Hepatic stellate cell (primary cell): ENCODE measurements around the gene ABL1.
"Not testable (repeated sequence)": the region's sequence is repeated elsewhere in the genome, so short reads cannot be mapped to it uniquely, and the experiment has no call there.

Experiments
- DNase-seq: peaks from one replicate; pipeline ENCODE4 v3.0.0; 2011; ENCODE audit warnings: low spot score

Gene ABL1

DNA sequence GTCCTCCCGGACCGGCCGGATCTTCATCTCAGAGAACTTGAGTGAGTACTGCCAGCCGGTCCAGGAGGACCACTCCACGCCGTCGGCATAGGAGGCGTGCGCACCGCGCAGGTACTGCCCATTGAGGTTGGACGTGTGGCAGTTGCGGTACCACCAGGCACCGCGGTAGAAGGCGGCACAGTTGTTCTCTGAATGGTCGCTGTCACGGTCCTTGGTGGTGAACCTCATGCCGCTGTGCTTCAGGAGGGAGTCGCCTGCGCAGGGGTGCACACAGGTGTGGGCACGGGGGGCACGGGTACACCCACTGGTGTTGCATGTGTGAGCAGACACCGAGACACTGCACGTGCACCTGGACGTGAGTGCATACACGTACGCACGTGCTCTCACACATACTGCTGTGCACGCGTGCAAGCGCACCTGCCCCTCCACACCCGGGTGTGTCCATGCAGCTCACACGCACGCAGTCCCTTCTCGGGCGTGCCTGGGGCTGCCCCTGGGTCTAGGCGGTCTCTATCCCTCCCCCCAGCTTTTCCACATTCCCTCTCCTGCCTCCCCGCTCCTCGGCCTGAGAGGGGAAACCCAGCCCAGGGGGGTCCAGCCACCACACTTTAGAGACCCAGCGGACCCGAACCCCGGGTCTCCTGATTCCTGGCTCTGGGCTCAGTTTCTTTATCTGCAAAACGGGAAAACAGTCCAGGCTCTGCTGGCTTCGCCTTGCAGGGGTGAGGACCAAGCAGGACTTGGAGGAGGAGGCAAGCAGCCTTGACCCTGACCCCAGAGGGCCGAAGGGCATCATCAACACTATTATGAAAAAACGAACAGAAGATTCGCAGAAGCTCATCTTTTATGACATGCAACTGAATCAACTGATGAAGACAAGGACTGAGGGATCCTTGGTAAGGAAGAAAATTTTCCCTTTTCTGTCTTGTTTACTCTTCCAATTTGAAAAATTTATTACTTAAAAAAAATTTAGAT is 69.3 kb downstream of the ABL1 start:
- no peak for DNase-seq

DNA sequence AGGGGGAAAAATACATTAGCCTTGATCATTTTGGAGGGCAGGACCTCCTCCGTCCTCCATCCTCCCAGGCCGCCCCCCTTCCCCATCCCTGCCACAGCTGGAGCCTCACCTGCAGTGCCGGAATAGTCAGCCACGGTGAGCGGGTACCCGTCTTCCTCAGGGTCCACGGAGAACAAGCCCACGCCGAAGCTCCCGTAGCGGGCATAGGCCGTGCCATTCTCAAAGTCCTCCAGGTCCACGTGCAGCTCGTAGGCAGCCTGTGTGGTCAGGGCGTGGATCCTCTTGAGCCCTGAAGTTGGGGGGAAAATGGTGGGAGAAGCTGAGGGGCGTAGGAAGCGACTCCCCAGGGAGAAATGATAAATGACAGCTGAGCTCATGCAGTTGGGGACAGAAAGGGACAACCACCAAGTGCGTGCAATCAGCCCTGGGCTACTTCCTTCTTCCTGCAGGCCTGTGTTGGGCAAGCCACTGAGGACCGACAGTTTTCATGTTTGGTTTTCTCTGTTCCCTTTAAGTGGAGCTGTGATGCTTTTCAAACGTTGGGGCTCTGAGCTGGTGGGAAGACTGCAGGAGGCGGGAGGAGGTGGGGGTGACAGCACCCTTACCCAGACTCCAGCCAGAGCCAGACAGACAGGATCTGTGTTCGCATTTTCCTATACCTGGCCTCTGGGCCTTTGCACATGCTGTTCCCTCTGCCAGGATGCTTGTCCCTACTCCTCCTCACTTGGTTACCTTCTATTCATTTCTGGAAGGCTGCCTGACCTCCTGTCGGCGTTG is 70.3 kb downstream of the ABL1 start:
- no peak for DNase-seq

DNA sequence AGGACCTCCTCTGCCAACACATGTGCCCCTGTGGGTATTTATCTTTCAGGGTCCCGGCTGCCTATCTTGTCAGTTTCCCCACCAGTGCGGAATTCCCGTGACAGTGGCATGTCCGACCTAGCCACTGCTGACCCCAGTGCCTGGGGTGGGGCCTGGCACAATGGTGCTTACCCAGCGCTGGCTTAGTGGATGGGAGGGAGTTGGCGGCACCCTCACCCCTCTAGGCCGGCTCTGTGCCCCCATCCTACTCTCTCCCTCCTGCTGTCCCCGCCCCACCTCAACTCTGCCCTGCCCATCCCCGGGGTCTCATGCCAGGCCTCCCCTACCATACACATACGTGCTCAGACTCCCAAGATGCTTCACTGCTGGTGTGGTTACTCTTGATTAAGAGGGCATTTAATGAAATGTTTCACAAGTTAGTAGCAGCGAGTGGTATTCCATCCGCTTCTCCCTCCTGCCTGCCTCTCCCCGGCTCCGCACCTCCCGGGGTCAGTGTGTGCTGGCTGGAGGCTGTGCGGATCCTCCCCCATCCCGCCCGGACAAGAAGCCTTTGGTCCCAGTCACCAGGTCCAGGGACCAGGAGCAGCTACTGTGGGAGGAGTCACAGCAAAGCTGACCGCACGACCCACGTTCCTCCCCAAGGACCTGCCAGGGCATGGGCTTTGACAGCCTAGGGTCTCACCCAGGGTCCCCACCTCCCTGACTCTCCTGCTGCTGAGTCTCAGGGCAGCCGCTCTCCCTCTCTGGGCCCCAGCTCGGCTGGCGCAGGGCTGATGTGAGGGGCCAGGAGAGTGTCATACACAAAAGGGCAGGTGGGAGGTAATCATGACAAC is 71.1 kb downstream of the ABL1 start:
- DNase-seq: no peak

DNA sequence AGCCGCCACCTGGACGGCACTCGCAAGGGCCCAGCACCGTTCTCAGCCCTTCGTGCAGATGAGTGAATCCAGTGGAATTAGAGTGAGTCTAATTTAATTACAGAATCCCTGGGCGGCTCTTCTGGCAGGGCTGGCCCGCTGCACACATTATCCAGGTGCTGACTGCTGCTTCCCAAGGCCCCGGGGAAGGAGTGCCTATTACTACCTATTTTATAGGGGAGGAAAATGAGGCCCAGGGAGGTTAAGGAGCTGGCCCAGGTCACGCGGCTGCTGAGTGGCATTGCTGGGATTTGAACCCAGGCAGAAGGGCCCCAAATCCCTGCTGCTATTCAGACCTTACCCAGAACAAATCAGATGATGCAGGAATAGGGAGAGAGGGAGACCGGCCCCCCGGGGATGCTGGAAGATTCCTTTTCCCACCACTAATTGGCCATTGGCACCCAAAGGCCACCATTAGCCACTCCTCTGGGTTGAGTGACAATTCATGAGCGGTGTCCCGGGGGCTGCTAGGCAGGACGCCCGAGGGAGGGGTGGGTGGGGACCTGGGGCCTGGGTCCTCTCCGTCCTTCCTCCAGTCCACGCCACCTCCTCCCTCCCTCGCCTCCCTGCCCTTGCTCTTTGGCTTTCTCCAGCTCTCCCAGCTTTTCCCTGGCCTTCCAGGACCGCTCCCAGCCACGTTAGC is 71.8 kb downstream of the ABL1 start:
- no peak for DNase-seq

DNA sequence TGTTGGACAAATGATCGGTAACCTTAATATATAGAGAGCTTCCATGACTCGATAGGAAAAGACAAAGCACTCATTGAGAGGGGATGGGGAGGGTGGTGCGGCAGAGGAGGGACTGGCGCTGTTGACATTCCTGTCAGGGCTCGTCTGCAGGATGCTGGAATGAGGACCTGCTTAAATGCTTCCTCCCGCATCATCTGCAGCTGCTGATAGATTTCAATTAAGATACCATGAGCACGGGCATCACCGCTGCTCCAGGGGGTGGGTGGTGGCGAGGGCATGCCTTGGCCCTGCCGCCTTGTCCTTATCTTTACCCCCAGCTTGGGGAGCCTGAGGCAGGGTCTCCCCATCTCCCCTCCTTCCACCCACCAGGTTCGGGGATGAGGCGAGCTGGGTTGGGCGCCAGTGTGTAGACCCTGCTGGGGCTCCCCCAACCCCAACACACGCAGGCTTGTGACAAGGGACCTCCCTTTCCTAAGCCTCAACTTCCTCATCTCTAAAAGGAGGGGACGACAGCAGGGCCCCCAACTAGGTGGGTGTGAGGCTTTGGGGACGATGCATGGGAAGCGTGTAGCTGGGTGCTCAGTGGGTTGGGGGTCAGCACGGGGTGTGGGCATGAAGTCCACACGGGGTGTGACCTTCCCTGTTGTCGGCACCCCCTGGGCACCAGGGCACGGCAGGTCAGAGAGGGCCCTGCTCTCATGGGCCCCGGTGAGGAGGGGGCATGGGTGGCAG is 73.3 kb downstream of the ABL1 start:
- no peak for DNase-seq

DNA sequence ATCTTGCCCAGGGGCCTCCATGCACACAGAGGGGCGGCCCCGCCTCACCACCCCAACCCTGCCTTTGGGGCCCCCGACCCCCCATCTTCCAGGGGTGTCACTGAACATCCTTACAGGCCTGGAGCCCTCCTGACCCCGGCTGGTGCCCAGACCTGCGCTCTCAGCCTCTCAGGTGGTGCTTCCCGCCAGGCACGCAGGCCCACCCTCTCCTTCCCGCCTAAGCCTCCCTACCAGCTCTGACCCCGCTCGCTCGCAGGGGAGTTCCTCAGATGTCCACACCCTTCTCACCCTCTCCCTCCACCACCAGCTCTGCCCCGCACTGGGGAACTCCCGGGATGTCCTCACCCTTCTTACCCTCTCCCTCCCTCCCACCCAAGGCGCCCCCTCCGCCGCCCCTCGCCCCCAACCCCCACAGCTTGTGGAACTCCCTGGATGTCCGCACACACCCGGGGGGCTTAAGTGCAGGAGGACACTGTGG is 73.9 kb downstream of the ABL1 start:
- no peak for DNase-seq

DNA sequence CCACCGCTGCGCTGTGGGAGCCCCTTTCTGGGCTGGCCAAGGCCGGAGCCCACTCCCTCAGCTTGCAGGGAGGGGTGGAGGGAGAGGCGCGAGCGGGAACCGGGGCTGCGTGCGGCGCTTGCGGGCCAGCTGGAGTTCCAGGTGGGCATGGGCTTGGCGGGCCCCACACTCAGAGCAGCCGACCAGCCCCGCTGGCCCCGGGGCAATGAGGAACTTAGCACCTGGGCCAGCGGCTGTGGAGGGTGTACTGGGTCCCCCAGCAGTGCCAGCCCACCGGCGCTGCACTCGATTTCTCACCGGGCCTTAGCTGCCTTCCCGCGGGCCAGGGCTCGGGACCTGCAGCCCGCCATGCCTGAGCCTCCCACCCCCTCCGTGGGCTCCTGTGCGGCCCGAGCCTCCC is 75.0 kb downstream of the ABL1 start:
- DNase-seq: not testable (repeated sequence)

DNA sequence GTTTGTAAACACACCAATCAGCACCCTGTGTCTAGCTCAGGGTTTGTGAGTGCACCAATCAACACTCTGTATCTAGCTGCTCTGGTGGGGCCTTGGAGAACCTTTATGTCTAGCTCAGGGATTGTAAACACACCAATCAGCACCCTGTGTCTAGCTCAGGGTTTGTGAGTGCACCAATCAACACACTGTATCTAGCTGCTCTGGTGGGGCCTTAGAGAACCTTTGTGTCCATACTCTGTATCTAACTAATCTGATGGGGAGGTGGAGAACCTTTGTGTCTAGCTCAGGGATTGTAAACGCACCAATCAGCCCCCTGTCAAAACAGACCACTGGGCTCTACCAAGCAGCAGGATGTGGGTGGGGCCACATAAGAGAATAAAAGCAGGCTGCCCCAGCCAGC is 75.6 kb downstream of the ABL1 start:
- not testable (repeated sequence) for DNase-seq

DNA sequence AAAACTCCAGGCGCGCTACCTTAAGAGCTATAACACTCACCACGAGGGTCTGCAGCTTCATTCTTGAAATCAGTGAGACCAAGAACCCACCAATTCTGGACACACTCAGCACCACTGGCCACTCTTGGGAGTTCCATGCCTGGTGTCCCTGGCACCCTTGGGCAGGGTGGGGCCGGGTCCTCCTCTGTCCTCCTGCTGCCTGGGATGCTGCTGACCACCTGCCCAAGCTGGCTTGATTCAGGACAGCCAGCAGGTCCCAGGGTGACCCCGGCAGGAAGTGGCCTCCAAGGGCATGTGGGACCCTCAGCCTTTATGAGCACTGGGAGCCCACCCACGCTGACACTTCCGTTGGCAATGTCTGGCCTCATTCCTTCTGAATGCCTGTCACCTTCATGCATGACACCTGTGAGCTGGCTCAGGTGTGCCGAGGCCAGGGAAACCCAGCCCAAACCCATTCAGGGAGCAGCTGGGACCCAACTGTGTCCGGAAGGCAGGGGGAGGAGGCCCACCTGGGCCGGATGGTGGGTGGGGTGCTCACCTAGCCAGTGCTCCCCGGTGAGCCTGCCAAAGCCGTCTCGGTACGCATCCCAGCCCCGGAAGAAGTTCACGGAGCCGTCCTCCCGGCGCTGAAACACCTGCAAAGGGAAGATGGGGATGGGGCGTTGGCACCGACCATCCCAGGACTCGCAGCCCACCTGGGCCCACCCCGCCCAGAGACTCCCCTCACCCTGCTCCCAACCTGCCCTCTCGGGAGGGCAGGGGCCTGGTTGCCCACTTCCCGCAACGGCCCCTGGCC is 76.4 kb downstream of the ABL1 start:
- DNase-seq: no peak

DNA sequence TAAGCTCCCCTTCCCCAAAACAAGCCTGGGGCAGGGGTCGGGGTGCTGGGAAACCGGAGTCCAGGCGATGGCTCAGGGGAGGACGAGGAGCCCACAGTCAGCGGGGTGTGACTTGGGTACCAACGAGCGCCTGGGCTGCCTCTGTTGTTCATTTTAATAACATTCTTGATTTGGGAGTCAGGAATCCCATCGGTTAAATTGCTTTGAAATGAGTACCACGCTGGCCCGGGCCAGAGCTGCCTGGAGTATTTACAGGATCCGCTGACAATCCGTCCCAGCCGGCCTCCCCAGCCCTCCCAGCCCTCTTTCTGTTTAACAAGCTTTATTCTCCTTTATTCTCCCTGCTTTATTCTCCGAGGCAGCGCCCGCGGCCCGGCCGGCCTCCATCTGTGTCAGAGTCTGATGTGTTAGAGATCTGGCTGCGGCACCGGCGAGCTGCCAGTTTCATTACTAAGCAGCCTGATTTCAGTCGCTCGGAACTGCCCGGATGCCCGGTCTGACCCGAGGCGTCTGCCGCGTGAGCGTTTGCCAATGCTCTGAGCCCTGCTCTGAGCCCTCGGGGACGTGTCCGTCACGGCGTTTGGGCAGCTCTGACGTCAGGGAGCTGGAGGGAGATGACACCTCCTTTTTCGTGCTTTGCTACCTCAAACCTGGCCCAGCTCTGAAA is 78.0 kb downstream of the ABL1 start:
- peak; percentile 60 for DNase-seq

DNA sequence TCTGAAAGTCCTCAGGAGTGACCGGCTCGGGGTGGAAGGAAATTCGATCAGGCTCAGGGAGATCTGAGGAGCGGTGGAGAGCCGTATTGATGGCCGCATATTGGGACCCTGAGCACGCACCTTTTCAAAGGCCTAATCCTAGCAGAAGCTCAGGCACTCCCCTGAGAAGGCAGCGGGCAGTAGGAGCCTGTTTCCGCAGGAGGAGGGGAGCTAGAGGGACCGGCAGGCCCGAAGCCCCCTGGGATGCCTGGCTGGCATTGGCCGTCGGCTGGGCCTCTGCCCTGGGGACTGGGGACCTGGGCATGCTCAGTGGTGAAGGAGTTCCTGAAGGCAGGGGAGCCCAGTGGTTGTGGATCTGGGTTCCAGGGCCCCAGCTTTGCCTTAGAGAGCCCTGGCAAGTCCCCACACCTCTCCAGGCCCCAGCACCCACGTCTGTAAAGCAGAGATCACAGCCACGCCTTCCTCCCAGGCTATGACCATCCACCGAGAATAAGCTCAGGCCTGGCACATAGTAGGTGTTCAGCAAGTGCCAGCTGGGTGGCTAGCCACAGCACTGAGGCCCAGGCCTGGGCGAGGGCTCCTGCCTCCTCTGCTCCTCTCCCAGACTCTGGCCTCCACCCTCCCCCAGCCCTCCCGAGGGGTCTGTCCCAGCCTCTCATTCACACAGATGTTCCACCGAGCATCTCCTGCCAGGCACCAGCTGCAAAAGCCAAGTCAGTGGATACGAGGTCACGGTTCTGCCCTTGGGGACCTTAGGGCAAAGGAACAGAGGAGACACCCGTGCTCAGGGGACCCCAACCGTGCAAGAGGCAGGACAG is 78.8 kb downstream of the ABL1 start:
- no peak for DNase-seq

DNA sequence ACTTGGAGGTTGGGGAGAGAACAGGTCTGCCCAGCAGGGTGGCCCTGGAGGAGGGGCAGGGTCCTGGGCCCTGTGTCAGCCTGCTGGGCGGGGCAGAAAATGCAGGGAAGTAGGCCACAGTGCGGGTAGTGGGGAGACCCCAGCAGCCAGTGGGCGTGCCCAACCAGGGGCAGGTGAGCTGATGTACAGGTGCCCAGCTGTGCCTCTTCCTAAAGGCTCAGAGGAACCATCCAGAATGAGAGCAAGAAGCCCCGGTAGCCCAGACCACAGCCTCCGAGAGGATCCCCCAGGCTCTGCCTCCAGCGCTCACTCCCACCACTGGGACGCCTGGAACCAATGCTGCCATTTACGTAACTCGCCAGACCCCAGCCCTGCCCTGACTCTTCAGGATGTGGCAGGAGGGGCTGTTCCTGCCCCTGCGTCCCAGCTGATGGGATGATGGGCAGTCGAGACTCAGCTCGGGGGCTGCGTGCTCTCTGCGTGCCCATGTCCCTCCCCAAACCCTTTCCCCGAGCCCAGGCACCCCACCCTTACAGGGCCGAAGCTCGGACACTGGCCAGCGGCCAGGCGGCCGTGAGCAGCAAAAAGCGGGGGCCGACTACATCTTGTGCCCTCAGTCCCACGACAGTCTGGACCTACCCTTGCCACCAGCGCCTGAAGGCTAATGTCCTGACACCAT is 79.5 kb downstream of the ABL1 start:
- no peak for DNase-seq

DNA sequence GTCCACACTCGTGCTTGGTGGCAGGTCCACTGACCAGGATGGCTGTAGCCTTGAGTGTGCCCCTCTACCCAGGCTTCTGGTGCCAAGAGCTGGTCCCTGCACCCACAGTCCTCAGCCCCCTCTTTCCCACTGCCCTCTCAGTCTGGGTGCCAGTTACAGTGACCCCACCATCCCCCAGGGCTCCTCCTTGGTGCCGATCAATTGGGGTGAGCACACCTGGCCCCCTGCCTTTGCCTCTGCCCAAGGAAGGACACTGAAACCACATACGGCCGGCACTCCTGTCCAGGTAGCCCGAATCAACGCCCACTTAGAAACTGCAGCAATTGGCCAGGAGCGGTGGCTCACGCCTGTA is 80.0 kb downstream of the ABL1 start:
- no peak for DNase-seq

DNA sequence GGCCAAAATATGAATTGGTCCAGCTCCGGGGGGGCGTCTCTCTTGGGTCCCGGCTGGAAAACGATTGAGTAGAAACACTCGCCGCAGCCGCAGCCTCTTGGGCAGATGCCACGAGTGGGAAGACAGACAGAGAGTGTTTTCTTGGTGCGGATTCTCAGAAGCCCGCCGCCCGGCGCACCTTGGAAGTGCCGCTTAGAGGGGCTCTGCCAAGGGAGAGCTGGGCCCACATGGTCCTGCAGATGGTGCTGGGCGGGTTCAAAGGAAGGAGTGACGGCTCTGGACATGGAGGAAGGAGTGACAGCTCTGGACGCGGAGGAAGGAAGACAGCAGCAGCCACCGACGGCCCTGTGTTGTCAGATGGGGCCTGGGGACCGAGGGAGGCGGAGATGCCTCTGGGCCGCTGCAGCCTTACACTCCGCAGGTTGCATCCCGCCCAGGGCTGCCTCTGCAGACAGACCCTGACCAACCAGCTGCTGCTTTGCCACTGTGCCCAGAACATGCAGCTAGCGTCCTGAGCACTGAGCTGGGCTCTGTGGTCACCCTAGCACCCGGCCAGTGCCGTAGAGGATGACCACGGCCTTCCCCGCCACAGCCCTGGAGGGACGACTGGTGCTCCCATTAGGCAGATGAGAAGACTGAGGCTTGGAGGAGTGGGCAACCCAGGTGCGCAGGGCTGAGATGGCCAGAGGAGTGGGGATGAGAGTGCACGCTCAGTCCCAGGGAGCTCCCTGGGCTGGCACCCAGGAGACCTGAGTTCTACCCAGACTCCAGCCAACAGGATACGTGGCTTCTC is 82.3 kb downstream of the ABL1 start:
- no peak for DNase-seq

DNA sequence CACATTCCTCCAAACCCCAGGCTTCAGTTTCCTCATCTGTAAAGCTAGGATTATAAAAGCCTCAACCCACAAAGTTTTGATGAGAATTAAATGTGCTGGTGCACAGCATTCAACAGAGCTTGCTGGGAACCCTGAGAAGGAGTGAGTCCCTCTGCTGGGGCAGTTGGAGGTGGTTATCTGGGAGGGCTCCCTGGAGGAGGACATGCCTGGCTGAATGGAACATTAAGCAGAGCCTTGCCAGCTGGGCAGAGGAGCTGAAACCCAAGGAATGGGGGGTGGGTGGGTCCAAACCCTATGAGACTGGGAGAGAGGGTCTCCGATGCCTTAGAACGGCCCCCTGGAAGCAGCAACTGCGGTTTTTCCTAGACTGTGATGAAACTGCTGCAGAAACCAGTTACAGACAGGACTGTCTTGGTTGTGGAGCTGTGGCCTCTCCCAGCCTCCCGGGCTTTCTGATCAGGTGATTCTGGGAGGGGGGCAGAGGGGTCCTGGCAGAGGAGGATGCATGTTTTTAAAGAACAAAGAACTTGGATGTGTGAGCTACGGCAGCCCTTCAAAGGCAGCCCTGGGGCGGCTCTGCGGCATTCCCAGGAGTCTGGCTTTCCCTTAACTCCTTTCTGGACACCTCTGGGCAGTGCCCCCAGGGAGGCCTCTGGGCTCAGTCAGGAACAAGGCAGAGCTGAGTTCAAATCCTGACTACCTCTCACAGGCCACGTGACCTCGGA is 83.2 kb downstream of the ABL1 start:
- no peak for DNase-seq

DNA sequence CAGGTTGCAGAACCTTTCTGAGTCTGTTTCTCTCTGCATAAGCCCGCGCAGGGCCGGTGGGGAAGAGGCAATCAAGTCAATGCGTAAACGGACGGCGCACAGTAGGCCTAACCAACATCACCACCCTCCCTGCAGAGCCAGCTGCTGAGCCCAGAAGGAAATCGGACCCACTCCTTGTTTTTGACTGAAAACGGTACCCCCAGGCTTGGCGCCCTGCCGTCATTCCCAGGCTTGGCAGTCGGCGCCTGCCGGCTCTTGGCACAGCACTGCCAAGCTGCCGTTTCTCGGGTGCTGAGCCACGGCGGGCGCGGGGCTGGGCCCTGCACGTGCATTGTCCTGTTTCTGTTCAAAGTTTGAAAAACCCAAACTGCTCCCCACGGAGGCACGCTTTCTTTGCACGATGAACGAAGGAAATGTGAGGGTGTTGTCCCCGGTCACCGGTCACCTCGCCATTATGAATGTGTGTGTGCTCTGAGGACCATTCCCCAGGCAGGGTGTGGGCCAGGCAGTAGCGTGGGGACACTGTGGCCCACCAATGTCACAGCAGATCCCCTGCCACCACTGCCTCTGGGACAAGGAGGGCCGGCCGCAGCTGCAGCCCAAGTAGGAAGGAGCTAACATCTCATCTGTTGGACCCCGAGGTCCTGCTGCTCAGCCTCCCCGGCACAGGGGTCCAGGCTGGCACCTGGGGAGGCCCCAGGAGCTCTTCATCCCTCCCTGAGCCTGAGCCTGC is 83.9 kb downstream of the ABL1 start:
- no peak for DNase-seq
